H1 (cell line): Measurements from ENCODE around the gene SMIM29. TPM values are rescaled to one million over a fixed set of nuclear protein-coding genes. Genes with fewer than 3 reads are reported as not detected.

Source experiments
- CTCF ChIA-PET: fragments of 300-600 bp; sonication (Branson Sonifier 250); formaldehyde crosslinking; loops from one replicate; lab custom pipeline; 2021; ENCODE audit not compliant: partially characterized antibody; lab: Charles Lee
- POLR2A ChIA-PET: fragments of 300-600 bp; sonication (Branson Sonifier 250); formaldehyde crosslinking; loops from one replicate; lab custom pipeline; 2021; ENCODE audit warnings: inconsistent platforms; ENCODE audit not compliant: partially characterized antibody; lab: Charles Lee
- DNase-seq, 2 experiments: peaks; one replicate each; pipeline versions ENCODE4 v3.0.0 to v3.0.0-alpha.2; 2010 to 2022; ENCODE audit warnings: low spot score in 2 of 2, low read depth in 1 of 2, mixed read lengths in 1 of 2
- FAIRE-seq: peaks from 2 replicates; lab custom pipeline; 2011; peaks lifted over from hg19 to GRCh38; lab: Jason Lieb, UNC
- H2AFZ ChIP-seq: 2 replicates; pipeline ENCODE4 v1.8.1; 2012; ENCODE audit warnings: low read length, inconsistent platforms
- H2AK5ac ChIP-seq: 2 replicates; pipeline ENCODE4 v1.6.1; 2013; ENCODE audit warnings: low read depth, low read length
- H2BK120ac ChIP-seq: replicated peaks from 2 replicates; pipeline ENCODE3; 2013; ENCODE audit warnings: low read depth, low read length, inconsistent platforms
- H2BK12ac ChIP-seq: 2 replicates; pipeline ENCODE4 v1.6.1; 2013; ENCODE audit warnings: low read depth, low read length
- H2BK15ac ChIP-seq: 2 replicates; pipeline ENCODE4 v1.6.1; 2013; ENCODE audit warnings: low read length
- H2BK20ac ChIP-seq: 2 replicates; pipeline ENCODE4 v1.6.1; 2013; ENCODE audit warnings: low read length
- H2BK5ac ChIP-seq: 2 replicates; pipeline ENCODE4 v1.6.1; 2013; ENCODE audit warnings: low read depth, low read length
- H3K14ac ChIP-seq: 2 replicates; pipeline ENCODE4 v1.6.1; 2013; ENCODE audit warnings: inconsistent platforms; ENCODE audit not compliant: insufficient read length
- H3K18ac ChIP-seq: 2 replicates; pipeline ENCODE4 v1.6.1; 2013; ENCODE audit warnings: low read length; ENCODE audit errors: extremely low read depth
- H3K23ac ChIP-seq: 2 replicates; pipeline ENCODE4 v1.6.1; 2013; ENCODE audit warnings: inconsistent platforms; ENCODE audit not compliant: insufficient read length
- H3K23me2 ChIP-seq: 2 replicates; pipeline ENCODE4 v1.6.1; 2013; ENCODE audit warnings: low read depth, low read length
- H3K27ac ChIP-seq: 2 replicates; pipeline ENCODE4 v1.6.1; 2011; ENCODE audit warnings: low read depth, low read length, inconsistent platforms
- H3K27me3 ChIP-seq, 4 experiments: replicated peaks in 1 of 4; 1 replicate in 1 of 4; 2 replicates in 3 of 4; pipeline versions ENCODE4 v1.6.1 to v1.8.1; 2011 to 2013; ENCODE audit warnings: low read length in 3 of 4, mild to moderate bottlenecking in 3 of 4, inconsistent platforms in 2 of 4, mixed read lengths in 2 of 4, moderate library complexity in 1 of 4; ENCODE audit not compliant: control insufficient read depth in 3 of 4, insufficient read depth in 3 of 4; ENCODE audit errors: extremely low read depth in 1 of 4
- H3K36me3 ChIP-seq, 4 experiments: 2 replicates each; pipeline versions ENCODE4 v1.6.1 to v1.8.1; 2011 to 2013; ENCODE audit warnings: mild to moderate bottlenecking in 4 of 4, low read length in 3 of 4, moderate library complexity in 2 of 4, control low read depth in 1 of 4, inconsistent platforms in 1 of 4; ENCODE audit not compliant: insufficient read depth in 4 of 4, control insufficient read depth in 2 of 4
- H3K4ac ChIP-seq: replicated peaks from 2 replicates; pipeline ENCODE3; 2013; ENCODE audit warnings: low read length, low read depth, mixed read lengths, inconsistent platforms; ENCODE audit not compliant: insufficient read length
- H3K4me1 ChIP-seq, 4 experiments: replicated peaks in 1 of 4; 1 replicate in 1 of 4; 2 replicates in 3 of 4; pipeline versions ENCODE4 v1.6.1 to v1.8.1; 2011 to 2013; ENCODE audit warnings: low read length in 3 of 4, inconsistent platforms in 2 of 4, mixed read lengths in 1 of 4; ENCODE audit not compliant: insufficient read depth in 4 of 4, control insufficient read depth in 3 of 4
- H3K4me2 ChIP-seq, 2 experiments: 2 replicates each; pipeline versions ENCODE4 v1.6.1 to v1.8.1; 2011 to 2013; ENCODE audit warnings: low read depth in 2 of 2, low read length in 2 of 2, control low read depth in 1 of 2, inconsistent platforms in 1 of 2, mild to moderate bottlenecking in 1 of 2; ENCODE audit not compliant: insufficient read depth in 1 of 2
- H3K4me3 ChIP-seq, 4 experiments: fragments of 200-600, 300-600 bp in 1 of 4; sonication (generic), shearing (Covaris generic), sonication (Bioruptor Twin) in 1 of 4; 2 replicates each; pipeline versions ENCODE4 v1.5.1 to v1.8.1; 2011 to 2016; ENCODE audit warnings: low read length in 4 of 4, low read depth in 3 of 4, control low read depth in 2 of 4, inconsistent platforms in 2 of 4, mild to moderate bottlenecking in 2 of 4, mixed read lengths in 1 of 4, moderate library complexity in 1 of 4; ENCODE audit not compliant: insufficient read depth in 2 of 4; ENCODE audit errors: extremely low read depth in 1 of 4
- H3K56ac ChIP-seq: replicated peaks from 2 replicates; pipeline ENCODE3; 2013; ENCODE audit warnings: low read depth, mild to moderate bottlenecking, mixed read lengths, low read length, inconsistent platforms; ENCODE audit not compliant: insufficient read length
- H3K79me1 ChIP-seq: 2 replicates; pipeline ENCODE4 v1.6.1; 2013; ENCODE audit warnings: low read depth, low read length, control low read depth
- H3K79me2 ChIP-seq, 2 experiments: 2 replicates each; pipeline versions ENCODE4 v1.6.1 to v1.8.1; 2012 to 2013; ENCODE audit warnings: low read length in 2 of 2, mild to moderate bottlenecking in 2 of 2, inconsistent platforms in 1 of 2; ENCODE audit not compliant: insufficient read depth in 2 of 2, control insufficient read depth in 1 of 2
- H3K9ac ChIP-seq, 4 experiments: replicated peaks in 1 of 4; 1 replicate in 1 of 4; 2 replicates in 3 of 4; pipeline versions ENCODE4 v1.6.1 to v1.8.1; 2011 to 2013; ENCODE audit warnings: low read depth in 3 of 4, low read length in 3 of 4, control low read depth in 2 of 4, mild to moderate bottlenecking in 2 of 4, moderate library complexity in 2 of 4, inconsistent platforms in 1 of 4; ENCODE audit errors: extremely low read depth in 1 of 4
- H3K9me3 ChIP-seq, 2 experiments: 2 replicates each; pipeline versions ENCODE4 v1.6.1 to v1.8.1; 2012 to 2013; ENCODE audit warnings: mild to moderate bottlenecking in 2 of 2, moderate library complexity in 2 of 2, control low read depth in 1 of 2, inconsistent platforms in 1 of 2, low read depth in 1 of 2, low read length in 1 of 2, mixed read lengths in 1 of 2; ENCODE audit not compliant: insufficient read depth in 2 of 2
- H4K20me1 ChIP-seq, 2 experiments: replicated peaks in 1 of 2; 2 replicates each; pipeline versions ENCODE3 to v1.8.1; 2011 to 2013; ENCODE audit warnings: inconsistent platforms in 2 of 2, low read length in 2 of 2, mild to moderate bottlenecking in 1 of 2; ENCODE audit not compliant: insufficient read depth in 2 of 2, control insufficient read depth in 1 of 2
- H4K5ac ChIP-seq: 2 replicates; pipeline ENCODE4 v1.6.1; 2013; ENCODE audit warnings: low read length, low read depth, mixed read lengths, inconsistent platforms; ENCODE audit not compliant: insufficient read length
- H4K8ac ChIP-seq: 2 replicates; pipeline ENCODE4 v1.8.0; 2013; ENCODE audit warnings: mild to moderate bottlenecking, moderate library complexity, low read length, inconsistent platforms; ENCODE audit not compliant: insufficient read depth; ENCODE audit errors: extremely low read depth
- H4K91ac ChIP-seq: replicated peaks from 2 replicates; pipeline ENCODE3; 2013; ENCODE audit warnings: low read length, mixed read lengths, inconsistent platforms; ENCODE audit not compliant: insufficient read length
- CEBPB ChIP-seq: IDR thresholded peaks from 2 replicates; pipeline ENCODE4 v1.6.1; 2012; ENCODE audit warnings: low read depth, low read length
- KDM5A ChIP-seq: fragments of 200-600 bp; IDR thresholded peaks from 2 replicates; pipeline ENCODE4 v1.7.1; 2012; ENCODE audit warnings: mild to moderate bottlenecking, low read length, inconsistent platforms, mixed read lengths
- RXRA ChIP-seq: IDR thresholded peaks from 2 replicates; pipeline ENCODE4 v1.6.1; 2011; ENCODE audit warnings: low read depth, mild to moderate bottlenecking, low read length, moderate library complexity; ENCODE audit not compliant: insufficient read depth
- WGBS, 2 experiments: shearing (Covaris generic) in 1 of 2; methylation state at CpG; one replicate each; pipeline versions ENCODE4 v1.1.6 to v1.1.7; 2013 to 2015; ENCODE audit warnings: low lambda C conversion rate in 2 of 2, mixed read lengths in 2 of 2, inconsistent platforms in 1 of 2, low coverage in 1 of 2, missing lambda C conversion rate in 1 of 2; ENCODE audit not compliant: insufficient replicate concordance in 2 of 2, insufficient coverage in 1 of 2, insufficient read length in 1 of 2; ENCODE audit errors: extremely low coverage in 1 of 2, missing lambda C conversion rate in 1 of 2; 5-methylcytosine and 5-hydroxymethylcytosine counted together
- polyA plus RNA-seq, 7 experiments: library from polyadenylated mRNA; depleted of rRNA in 3 of 7; stranded (reverse) in 5 of 7; unstranded in 2 of 7; fragments of >200 nt in 5 of 7; fragments of 200-250 nt in 2 of 7; gene quantifications; 1 replicate in 5 of 7; 2 replicates in 1 of 7; 4 replicates in 1 of 7; pipeline versions ENCODE4 v1.2.1 to v1.2.3, GENCODE V29; 2011 to 2013; ENCODE audit warnings: missing spikeins in 2 of 7, mixed read lengths in 2 of 7
- total RNA-seq: library from RNA; stranded (reverse); fragmentation: NEBNext Ultra II Directional; extraction: Animal tissue kit (Norgen Biotek cat#: 25700); gene quantifications from 2 replicates; pipeline ENCODE4 v1.2.1, GENCODE V29; 2021

SMIM29 gene
- total and polyA plus RNA-seq, 2 of the 8 experiments (the other 6 are each of a cell fraction or from before 2014, with no cell fraction given) = 7.0 to 22.4 TPM

GRCh38 chr6:34206726-34207125 lies 42.1 kb downstream of the SMIM29 start:
- Histone ChIP-seq H3K4ac (no peak overlapping the region), H3K23me2 (no peaks in the 10 kb centered on the region), H3K9me3 (no peaks in the 10 kb centered on the region), H4K20me1 (no peaks in the 10 kb centered on the region), H3K79me1 (no peaks in the 10 kb centered on the region), H3K56ac (no peak overlapping the region), H3K9ac (no peak overlapping the region; a peak in 1 of 7 replicates), H3K27ac (no peak overlapping the region), H2BK120ac (no peak overlapping the region), H3K27me3 (no peaks in the 10 kb centered on the region), H3K4me2 (no peak overlapping the region), H2BK15ac (peak overlapping the region; percentile 99; the same call in 1 of the 2 replicates), H3K23ac (no peak overlapping the region), H3K79me2 (no peaks in the 10 kb centered on the region), H2AK5ac (no peak overlapping the region), H3K14ac (no peak overlapping the region), H2BK12ac (peak overlapping the region; percentile 63; the same call in 1 of the 2 replicates), H3K4me3 (no peak overlapping the region), H2AFZ (no peak overlapping the region), H3K36me3 (no peaks in the 10 kb centered on the region), H2BK5ac (no peak overlapping the region; the same call in 1 of the 2 replicates), H3K4me1 (peaks cover 2 to 9% (median 4%) of the 10 kb centered on the region in 4 experiments; a peak in 4 of 7 replicates), H4K5ac (no peak overlapping the region), H4K8ac (no peak overlapping the region), H2BK20ac (peak overlapping the region; percentile 8; the same call in 1 of the 2 replicates), H4K91ac (no peak overlapping the region), H3K18ac (no peak overlapping the region)
- CTCF ChIA-PET = interaction anchor here (1.0 to 3.7 kb wide), 5 partner anchors 11 to 253 kb away, joined by 3 to 30 read pairs (median 5); no protein-coding TSS in a partner anchor
- POLR2A ChIA-PET = interaction anchor here (2.0 to 3.9 kb wide), 5 partner anchors 10 to 37 kb away, joined by 7 to 28 read pairs (median 7); partner anchors contain the start of gene HMGA1
- 81% methylated on average over 6 of the region's 7 CpGs; no CpG with 5 or more reads in 1 of the 2 experiments for WGBS, 2 experiments
- FAIRE-seq (no peak), DNase-seq (no peak)
- no peak for TF ChIP-seq KDM5A
- no peak for TF ChIP-seq CEBPB
- no peak for TF ChIP-seq RXRA
